ENCODE data around the gene FIZ1. TPM values are rescaled to one million over a fixed set of nuclear protein-coding genes. Genes with fewer than 3 reads are reported as not detected.

The FIZ1 gene
- total RNA-seq, 2 experiments from 2014 or later = 6.0 to 17.1 TPM

DNA sequence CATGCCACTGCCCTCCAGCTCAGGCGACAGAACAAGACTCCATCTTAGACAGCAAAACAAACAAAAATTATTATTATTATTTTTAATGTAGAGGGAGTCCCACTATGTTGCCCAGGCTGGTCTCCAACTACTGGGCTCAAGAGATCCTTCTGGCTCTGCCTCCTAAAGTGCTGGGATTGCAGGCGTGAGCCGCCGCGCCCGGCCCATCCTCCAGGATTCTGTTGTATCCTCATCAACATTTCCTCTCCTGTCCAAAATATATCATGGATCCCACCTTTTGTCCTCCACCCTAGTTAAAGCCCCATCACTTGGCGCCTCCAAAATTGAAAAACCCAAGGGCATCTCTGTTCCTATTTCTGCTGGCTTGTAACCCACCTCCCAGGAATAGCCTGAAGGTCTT is 23.8 kb upstream of the FIZ1 start:
- H4K20me1 ChIP-seq (ENCODE audit: insufficient read depth, low read length) = no peaks in the 10 kb centered on the region
- intact Hi-C loops (cut with micrococcal nuclease; ENCODE audit: unreplicated experiment) = no loop called here
- H2AFZ ChIP-seq (ENCODE audit: low read length) = no peak overlapping the region
- no peaks in the 10 kb centered on the region for H3K9me3 ChIP-seq (ENCODE audit: low read length)
- TF ChIP-seq, protein P1, sequence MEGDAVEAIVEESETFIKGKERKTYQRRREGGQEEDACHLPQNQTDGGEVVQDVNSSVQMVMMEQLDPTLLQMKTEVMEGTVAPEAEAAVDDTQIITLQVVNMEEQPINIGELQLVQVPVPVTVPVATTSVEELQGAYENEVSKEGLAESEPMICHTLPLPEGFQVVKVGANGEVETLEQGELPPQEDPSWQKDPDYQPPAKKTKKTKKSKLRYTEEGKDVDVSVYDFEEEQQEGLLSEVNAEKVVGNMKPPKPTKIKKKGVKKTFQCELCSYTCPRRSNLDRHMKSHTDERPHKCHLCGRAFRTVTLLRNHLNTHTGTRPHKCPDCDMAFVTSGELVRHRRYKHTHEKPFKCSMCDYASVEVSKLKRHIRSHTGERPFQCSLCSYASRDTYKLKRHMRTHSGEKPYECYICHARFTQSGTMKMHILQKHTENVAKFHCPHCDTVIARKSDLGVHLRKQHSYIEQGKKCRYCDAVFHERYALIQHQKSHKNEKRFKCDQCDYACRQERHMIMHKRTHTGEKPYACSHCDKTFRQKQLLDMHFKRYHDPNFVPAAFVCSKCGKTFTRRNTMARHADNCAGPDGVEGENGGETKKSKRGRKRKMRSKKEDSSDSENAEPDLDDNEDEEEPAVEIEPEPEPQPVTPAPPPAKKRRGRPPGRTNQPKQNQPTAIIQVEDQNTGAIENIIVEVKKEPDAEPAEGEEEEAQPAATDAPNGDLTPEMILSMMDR (conservative IDR thresholded peaks at IDR 0.05; ENCODE audit: low read length) = no peak
- no peak for TF ChIP-seq EZH2phosphoT487 (IDR thresholded peaks at IDR 0.05; ENCODE audit: borderline replicate concordance, low read depth, low read length)
- BruUV-seq (replicated peaks) = no TSS peak
- H3K4me3 ChIP-seq (ENCODE audit: low read depth, low read length, poor library complexity, severe bottlenecking) = no peak overlapping the region
- CTCF ChIA-PET (ENCODE audit: unreplicated experiment) = no interaction called here
- H3K79me2 ChIP-seq (ENCODE audit: insufficient read depth, low read depth, low read length) = no peaks in the 10 kb centered on the region
- H3K36me3 ChIP-seq (ENCODE audit: insufficient read depth, low read length) = peaks cover 8% of the 10 kb centered on the region; the same call in 1 of the 2 replicates
- H3K4me2 ChIP-seq (ENCODE audit: low read length) = no peak overlapping the region; the same call in 1 of the 2 replicates
- no peak overlapping the region for H3K27ac ChIP-seq (ENCODE audit: low read depth, low read length, poor library complexity, severe bottlenecking)
- DNase-seq (ENCODE audit: low spot score) = no peak
- POLR2A ChIA-PET = interaction anchor here (0.6 kb wide), 1 partner anchor 111 kb away, joined by 4 read pairs; no protein-coding TSS in a partner anchor
- H3K4me1 ChIP-seq (ENCODE audit: insufficient read depth, low read length, poor library complexity, severe bottlenecking) = peaks cover 11% of the 10 kb centered on the region
- no peaks in the 10 kb centered on the region for H3K9me2 ChIP-seq (ENCODE audit: insufficient read depth, low read length)

DNA sequence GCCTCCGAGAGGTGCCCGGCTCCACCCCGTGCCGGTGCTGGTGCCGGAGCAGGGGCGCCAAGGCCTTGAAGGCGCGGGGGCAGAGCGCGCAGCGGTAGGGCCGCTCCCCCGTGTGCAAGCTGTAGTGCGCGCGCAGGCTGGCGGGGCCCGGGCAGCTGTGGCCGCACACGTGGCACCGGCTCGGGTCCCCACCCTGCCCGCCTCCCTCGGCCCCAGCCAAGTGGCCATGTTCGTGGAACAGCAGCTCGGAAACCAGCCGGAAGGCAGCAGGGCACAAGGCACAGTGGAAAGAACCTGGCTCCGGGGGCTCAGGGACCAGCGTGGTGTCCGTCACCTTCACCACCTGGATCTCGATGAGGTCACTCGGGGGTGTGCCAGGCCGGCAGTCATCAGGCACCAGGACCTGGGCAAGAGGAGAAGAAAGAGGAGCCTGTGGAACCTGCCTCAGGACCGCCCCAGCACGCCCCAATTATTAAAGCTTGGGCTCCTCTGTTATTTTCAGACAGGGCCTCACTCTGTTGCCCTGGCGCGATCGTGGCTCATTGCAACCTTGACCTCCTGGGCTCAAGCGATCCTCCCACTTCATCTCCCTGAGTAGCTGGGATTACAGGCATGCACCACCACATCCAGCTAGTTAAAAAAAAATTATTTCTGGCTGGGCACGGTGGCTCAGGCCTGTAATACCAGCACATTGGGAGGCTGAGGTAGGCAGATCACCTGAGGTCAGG is 23.1 kb upstream of the FIZ1 start:
- TF ChIP-seq, protein P1 (conservative IDR thresholded peaks at IDR 0.05; ENCODE audit: low read length) = no peak
- no peak for TF ChIP-seq EZH2phosphoT487 (IDR thresholded peaks at IDR 0.05; ENCODE audit: borderline replicate concordance, low read depth, low read length)
- Histone ChIP-seq H3K4me3 (ENCODE audit: low read depth, low read length, poor library complexity, severe bottlenecking) (no peak overlapping the region), H3K9me2 (ENCODE audit: insufficient read depth, low read length) (no peaks in the 10 kb centered on the region), H3K9me3 (ENCODE audit: low read length) (no peaks in the 10 kb centered on the region), H3K27ac (ENCODE audit: low read depth, low read length, poor library complexity, severe bottlenecking) (no peak overlapping the region), H3K4me1 (ENCODE audit: insufficient read depth, low read length, poor library complexity, severe bottlenecking) (peaks cover 11% of the 10 kb centered on the region), H3K36me3 (ENCODE audit: insufficient read depth, low read length) (peaks cover 15% of the 10 kb centered on the region), H2AFZ (ENCODE audit: low read length) (no peak overlapping the region), H4K20me1 (ENCODE audit: insufficient read depth, low read length) (no peaks in the 10 kb centered on the region), H3K4me2 (ENCODE audit: low read length) (no peak overlapping the region), H3K79me2 (ENCODE audit: insufficient read depth, low read depth, low read length) (no peaks in the 10 kb centered on the region)
- POLR2A ChIA-PET = interaction anchor here (0.6 kb wide), 1 partner anchor 111 kb away, joined by 4 read pairs; no protein-coding TSS in a partner anchor
- no peak for DNase-seq (ENCODE audit: low spot score)
- CTCF ChIA-PET (ENCODE audit: unreplicated experiment) = no interaction called here
- no TSS peak for BruUV-seq (replicated peaks)
- intact Hi-C loops (cut with micrococcal nuclease; ENCODE audit: unreplicated experiment) = no loop called here

DNA sequence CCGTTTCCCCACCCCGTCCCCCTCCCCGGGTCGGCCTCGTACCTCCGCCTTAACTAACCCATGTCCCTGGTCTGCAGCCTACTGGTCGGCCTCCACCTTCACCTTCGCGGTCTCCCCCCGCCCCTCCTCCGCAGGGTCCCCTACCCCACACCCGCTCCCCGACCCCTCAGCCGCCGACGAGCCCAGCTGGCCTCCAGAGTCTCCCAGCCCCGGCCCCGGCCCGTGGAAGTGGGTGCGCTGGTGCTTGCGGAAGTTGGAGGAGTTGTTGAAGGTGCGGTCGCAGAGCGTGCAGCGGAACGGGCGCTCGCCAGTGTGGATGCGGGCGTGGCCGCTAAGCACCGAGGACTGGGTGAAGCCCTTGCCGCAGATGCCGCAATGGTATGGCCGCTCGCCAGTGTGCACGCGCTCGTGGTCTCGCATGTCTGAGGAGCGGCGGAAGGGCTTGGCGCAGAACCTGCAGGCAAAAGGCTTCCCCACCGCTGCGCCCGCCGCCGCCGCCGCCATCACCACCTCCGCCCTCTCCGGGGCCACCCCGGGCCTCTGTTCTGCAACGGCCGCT is 22.4 kb upstream of the FIZ1 start:
- no TSS peak for BruUV-seq (replicated peaks)
- Histone ChIP-seq H2AFZ (ENCODE audit: low read length) (no peak overlapping the region), H3K9me2 (ENCODE audit: insufficient read depth, low read length) (no peaks in the 10 kb centered on the region), H3K36me3 (ENCODE audit: insufficient read depth, low read length) (peaks cover 20% of the 10 kb centered on the region), H3K4me2 (ENCODE audit: low read length) (no peak overlapping the region), H3K79me2 (ENCODE audit: insufficient read depth, low read depth, low read length) (no peaks in the 10 kb centered on the region), H3K4me3 (ENCODE audit: low read depth, low read length, poor library complexity, severe bottlenecking) (no peak overlapping the region), H3K9me3 (ENCODE audit: low read length) (no peaks in the 10 kb centered on the region), H4K20me1 (ENCODE audit: insufficient read depth, low read length) (no peaks in the 10 kb centered on the region), H3K27ac (ENCODE audit: low read depth, low read length, poor library complexity, severe bottlenecking) (no peak overlapping the region), H3K4me1 (ENCODE audit: insufficient read depth, low read length, poor library complexity, severe bottlenecking) (peaks cover 11% of the 10 kb centered on the region)
- CTCF ChIA-PET (ENCODE audit: unreplicated experiment) = no interaction called here
- no peak for DNase-seq (ENCODE audit: low spot score)
- POLR2A ChIA-PET = no interaction called here
- no peak for TF ChIP-seq EZH2phosphoT487 (IDR thresholded peaks at IDR 0.05; ENCODE audit: borderline replicate concordance, low read depth, low read length)
- TF ChIP-seq, protein P1 (conservative IDR thresholded peaks at IDR 0.05; ENCODE audit: low read length) = no peak
- intact Hi-C loops (cut with micrococcal nuclease; ENCODE audit: unreplicated experiment) = no loop called here
